CD4-positive, alpha-beta T cell (primary cell): ENCODE results near the gene RAD51B. TPM values are rescaled to one million over a fixed set of nuclear protein-coding genes. Genes with fewer than 3 reads are reported as not detected.

Experiments
- ATAC-seq: fragments of 200-7000 bp; cut with Tn5 transposase; one replicate; pipeline ENCODE4 v1.10.0; 2022; ENCODE audit warnings: mild to moderate bottlenecking; ENCODE audit not compliant: poor library complexity
- CTCF ChIA-PET: fragments of 350-600 bp; sonication (Branson Sonifier 250); formaldehyde crosslinking; loops from one replicate; lab custom pipeline; 2021; ENCODE audit warnings: antibody characterized with exemption, inconsistent platforms; lab: Charles Lee
- POLR2A ChIA-PET: fragments of 350-600 bp; sonication (Branson Sonifier 250); formaldehyde crosslinking; loops from one replicate; lab custom pipeline; 2021; ENCODE audit warnings: antibody characterized with exemption, inconsistent platforms; lab: Charles Lee
- DNase-seq, 14 experiments: peaks; one replicate each; pipeline ENCODE4 v3.0.0-alpha.2; 2013 to 2020; ENCODE audit warnings: mixed read lengths in 2 of 14
- H3K27ac ChIP-seq, 2 donors: one replicate each; pipeline versions ENCODE4 v1.5.1 to v1.7.0; 2013; ENCODE audit warnings: low read length in 2 of 2, low read depth in 1 of 2, mild to moderate bottlenecking in 1 of 2
- H3K27me3 ChIP-seq, 2 experiments: 1 replicate in 1 of 2; 2 replicates in 1 of 2; pipeline versions ENCODE4 v1.6.1 to v1.7.0; 2013; ENCODE audit warnings: low read length in 2 of 2, control low read depth in 1 of 2, mild to moderate bottlenecking in 1 of 2, moderate library complexity in 1 of 2; ENCODE audit not compliant: insufficient read depth in 2 of 2, control insufficient read depth in 1 of 2
- H3K36me3 ChIP-seq: one replicate; pipeline ENCODE4 v1.6.1; 2013; ENCODE audit warnings: low read length, control low read depth; ENCODE audit not compliant: insufficient read depth
- H3K4me1 ChIP-seq: one replicate; pipeline ENCODE4 v1.6.1; 2013; ENCODE audit warnings: low read length, control low read depth; ENCODE audit not compliant: insufficient read depth
- H3K4me3 ChIP-seq: one replicate; pipeline ENCODE4 v1.5.1; 2013; ENCODE audit warnings: mild to moderate bottlenecking, low read length, moderate library complexity
- H3K9me3 ChIP-seq, 2 experiments: 1 replicate in 1 of 2; 2 replicates in 1 of 2; pipeline versions ENCODE4 v1.6.1 to v1.7.0; 2013; ENCODE audit warnings: low read length in 2 of 2, mild to moderate bottlenecking in 2 of 2, control low read depth in 1 of 2, moderate library complexity in 1 of 2; ENCODE audit not compliant: control insufficient read depth in 1 of 2, insufficient read depth in 1 of 2
- H3K27ac Mint-ChIP-seq: one replicate; pipeline ENCODE4 v1.8.0; 2020; ENCODE audit warnings: mixed read lengths
- H3K27me3 Mint-ChIP-seq: one replicate; pipeline ENCODE4 v1.8.0; 2021; ENCODE audit warnings: mixed read lengths
- H3K36me3 Mint-ChIP-seq: one replicate; pipeline ENCODE4 v1.8.0; 2021; ENCODE audit warnings: low read depth, mixed read lengths
- H3K4me1 Mint-ChIP-seq: one replicate; pipeline ENCODE4 v1.8.0; 2021; ENCODE audit warnings: low read depth, mixed read lengths
- H3K4me3 Mint-ChIP-seq: one replicate; pipeline ENCODE4 v1.8.0; 2020; ENCODE audit warnings: mild to moderate bottlenecking, mixed read lengths
- H3K9me3 Mint-ChIP-seq: one replicate; pipeline ENCODE4 v1.8.0; 2020; ENCODE audit warnings: mixed read lengths
- CTCF ChIP-seq: fragments of 200-600 bp; IDR thresholded peaks from one replicate; pipeline ENCODE4 v1.8.0; 2022; ENCODE audit warnings: antibody characterized with exemption, mild to moderate bottlenecking
- intact Hi-C, 2 experiments: fragments of 100-400 bp; cut with DNase I in 1 of 2; cut with micrococcal nuclease in 1 of 2; formaldehyde crosslinking; loops; one replicate each; pipeline versions ENCODE4 v1.15.1 to v1.9.0; 2023 to 2025; cut with DNase I, micrococcal nuclease
- total RNA-seq, 174 experiments: library from RNA in 2 of 174; stranded (reverse) in 2 of 174; gene quantifications; one replicate each; pipeline ENCODE4 v1.2.3 and lab custom pipeline; 2021 to 2026

Gene RAD51B
- total RNA-seq, 2 experiments from 2014 or later: 18.4 to 20.0 TPM

GRCh38 chr14:68032154-68032553 lies 212.6 kb downstream of the RAD51B start:
- Mint-ChIP-seq H3K27me3 (no peaks in the 10 kb centered on the region), H3K9me3 (peaks cover 9% of the 10 kb centered on the region), H3K36me3 (peaks cover 8% of the 10 kb centered on the region), H3K27ac (no peak overlapping the region), H3K4me3 (no peak overlapping the region), H3K4me1 (no peaks in the 10 kb centered on the region)
- ChIA-PET POLR2A (no interaction called here), CTCF (no interaction called here)
- intact Hi-C loops: no loop called here
- Histone ChIP-seq H3K4me1 (no peaks in the 10 kb centered on the region), H3K27me3 (no peaks in the 10 kb centered on the region), H3K9me3 (peaks cover 0 to 7% of the 10 kb centered on the region in 2 experiments), H3K36me3 (no peaks in the 10 kb centered on the region), H3K27ac (no peak overlapping the region), H3K4me3 (no peak overlapping the region)
- no peak for ATAC-seq
- no peak for DNase-seq
- no peak for TF ChIP-seq CTCF

GRCh38 chr14:68033336-68033932 lies 213.9 kb downstream of the RAD51B start:
- Mint-ChIP-seq H3K9me3 (peaks cover 8% of the 10 kb centered on the region), H3K4me3 (no peak overlapping the region), H3K4me1 (no peaks in the 10 kb centered on the region), H3K27ac (no peak overlapping the region), H3K27me3 (no peaks in the 10 kb centered on the region), H3K36me3 (peaks cover 3% of the 10 kb centered on the region)
- Histone ChIP-seq H3K9me3 (peaks cover 0 to 4% of the 10 kb centered on the region in 2 experiments), H3K27me3 (no peaks in the 10 kb centered on the region), H3K27ac (no peak overlapping the region), H3K4me3 (no peak overlapping the region), H3K4me1 (no peaks in the 10 kb centered on the region), H3K36me3 (no peaks in the 10 kb centered on the region)
- TF ChIP-seq CTCF: no peak
- ChIA-PET CTCF (interaction anchor here (0.7 kb wide), 1 partner anchor 1130 kb away, joined by 3 read pairs; no protein-coding TSS in a partner anchor), POLR2A (interaction anchor here (0.6 kb wide), 1 partner anchor 27 kb away, joined by 3 read pairs; no protein-coding TSS in a partner anchor)
- no peak for DNase-seq
- no peak for ATAC-seq
- intact Hi-C loops: no loop called here

- TF ChIP-seq CTCF: no peak
- Histone ChIP-seq H3K4me1 (no peaks in the 10 kb centered on the region), H3K36me3 (no peaks in the 10 kb centered on the region), H3K9me3 (no peaks in the 10 kb centered on the region), H3K27me3 (no peaks in the 10 kb centered on the region), H3K27ac (no peak overlapping the region), H3K4me3 (no peak overlapping the region)
- CTCF ChIA-PET: no interaction called here
- Mint-ChIP-seq H3K4me1 (peaks cover 5% of the 10 kb centered on the region), H3K4me3 (no peak overlapping the region), H3K36me3 (no peaks in the 10 kb centered on the region), H3K27me3 (no peaks in the 10 kb centered on the region), H3K27ac (no peak overlapping the region), H3K9me3 (peaks cover 4% of the 10 kb centered on the region)
- no peak for DNase-seq
- intact Hi-C loops: no loop called here
- ATAC-seq: no peak
- POLR2A ChIA-PET: no interaction called here
Observed at GRCh38 chr14:68034896-68035295, 215.3 kb downstream of the RAD51B start.
